WTC11 (cell line): Measurements from ENCODE around the gene ATP11A. TPM values are rescaled to one million over a fixed set of nuclear protein-coding genes. Genes with fewer than 3 reads are reported as not detected.

Experiments used
- ATAC-seq: fragments of 200-7000 bp; cut with Tn5 transposase; 2 replicates; pipeline ENCODE4 v1.10.0; 2021; ENCODE audit warnings: mild to moderate bottlenecking, moderate library complexity
- CTCF ChIA-PET: fragments of 300-600 bp; sonication (Branson Sonifier 250); formaldehyde crosslinking; loops from one replicate; lab custom pipeline; 2021; ENCODE audit warnings: antibody characterized with exemption; lab: Charles Lee
- POLR2A ChIA-PET: fragments of 350-600 bp; sonication (Branson Sonifier 250); formaldehyde crosslinking; loops from one replicate; lab custom pipeline; 2021; ENCODE audit warnings: antibody characterized with exemption; lab: Charles Lee
- DNase-seq: peaks from one replicate; pipeline ENCODE4 v3.0.0; 2021; ENCODE audit warnings: low spot score
- H3K27ac Mint-ChIP-seq: 2 replicates; pipeline ENCODE4 v1.8.0; 2021; ENCODE audit warnings: mixed read lengths
- H3K27me3 Mint-ChIP-seq: 2 replicates; pipeline ENCODE4 v1.8.0; 2021; ENCODE audit warnings: low read depth, mild to moderate bottlenecking, moderate library complexity, mixed read lengths
- H3K36me3 Mint-ChIP-seq: 2 replicates; pipeline ENCODE4 v1.8.0; 2021; ENCODE audit warnings: mixed read lengths
- H3K4me1 Mint-ChIP-seq: 2 replicates; pipeline ENCODE4 v1.8.0; 2022; ENCODE audit warnings: mixed read lengths
- H3K4me3 Mint-ChIP-seq: 2 replicates; pipeline ENCODE4 v1.8.0; 2021; ENCODE audit warnings: mild to moderate bottlenecking, moderate library complexity, mixed read lengths
- H3K9me3 Mint-ChIP-seq: 2 replicates; pipeline ENCODE4 v1.8.0; 2021; ENCODE audit warnings: mixed read lengths
- ARID4B ChIP-seq: sonication (generic); formaldehyde crosslinking; IDR thresholded peaks from 2 replicates; pipeline ENCODE4 v1.8.0; 2023; ENCODE audit warnings: missing genetic modification reagents, mild to moderate bottlenecking, borderline replicate concordance
- ATF1 ChIP-seq: sonication (generic); formaldehyde crosslinking; IDR thresholded peaks from 2 replicates; pipeline ENCODE4 v1.8.1; 2023; ENCODE audit warnings: mild to moderate bottlenecking, moderate library complexity, missing genetic modification reagents
- ATF6 ChIP-seq: sonication (generic); formaldehyde crosslinking; IDR thresholded peaks from 2 replicates; pipeline ENCODE4 v1.8.1; 2023; ENCODE audit warnings: mild to moderate bottlenecking, missing genetic modification reagents
- CTCF ChIP-seq: fragments of 200-600 bp; IDR thresholded peaks from 2 replicates; pipeline ENCODE4 v1.8.0; 2022; ENCODE audit warnings: antibody characterized with exemption
- E2F5 ChIP-seq: sonication (generic); formaldehyde crosslinking; IDR thresholded peaks from 2 replicates; pipeline ENCODE4 v1.8.1; 2022; ENCODE audit warnings: mild to moderate bottlenecking, moderate library complexity, missing genetic modification reagents
- EMX1 ChIP-seq: fragments of 250-450 bp; sonication (Bioruptor Pico); IDR thresholded peaks from 2 replicates; pipeline ENCODE4 v1.8.0; 2021; ENCODE audit warnings: mild to moderate bottlenecking
- GABPB1 ChIP-seq: sonication (generic); formaldehyde crosslinking; IDR thresholded peaks from 2 replicates; pipeline ENCODE4 v1.8.1; 2023; ENCODE audit warnings: mild to moderate bottlenecking, missing genetic modification reagents
- GRHL2 ChIP-seq: fragments of 250-450 bp; sonication (Bioruptor Pico); IDR thresholded peaks from 2 replicates; pipeline ENCODE4 v1.8.0; 2022; ENCODE audit warnings: mild to moderate bottlenecking, moderate library complexity; ENCODE audit not compliant: insufficient replicate concordance, severe bottlenecking
- MYBL2 ChIP-seq: sonication (generic); formaldehyde crosslinking; IDR thresholded peaks from 2 replicates; pipeline ENCODE4 v1.8.1; 2023; ENCODE audit warnings: mild to moderate bottlenecking, moderate library complexity, missing genetic modification reagents
- NFYB ChIP-seq: sonication (generic); formaldehyde crosslinking; conservative IDR thresholded peaks from 2 replicates; pipeline ENCODE4 v1.8.0; 2022; ENCODE audit warnings: low read depth, missing genetic modification reagents
- SOX15 ChIP-seq: fragments of 250-450 bp; sonication (Bioruptor Pico); IDR thresholded peaks from 2 replicates; pipeline ENCODE4 v1.9.0; 2021; ENCODE audit warnings: mild to moderate bottlenecking
- STAT6 ChIP-seq: sonication (generic); formaldehyde crosslinking; conservative IDR thresholded peaks from 2 replicates; pipeline ENCODE4 v1.8.1; 2023; ENCODE audit warnings: mild to moderate bottlenecking, low read depth, missing genetic modification reagents, moderate library complexity
- TCF7 ChIP-seq: sonication (generic); formaldehyde crosslinking; IDR thresholded peaks from 2 replicates; pipeline ENCODE4 v1.8.0; 2022; ENCODE audit warnings: mild to moderate bottlenecking, low read depth, missing genetic modification reagents, moderate library complexity
- ZMAT4 ChIP-seq: fragments of 250-450 bp; sonication (Bioruptor Pico); IDR thresholded peaks from 2 replicates; pipeline ENCODE4 v1.9.0; 2021; ENCODE audit warnings: mild to moderate bottlenecking
- ZNF425 ChIP-seq: fragments of 250-450 bp; sonication (Bioruptor Pico); conservative IDR thresholded peaks from 2 replicates; pipeline ENCODE4 v1.9.0; 2021; ENCODE audit warnings: mild to moderate bottlenecking
- total RNA-seq: library from RNA; stranded (reverse); gene quantifications from 3 replicates; pipeline ENCODE4 v1.2.3, GENCODE V29; 2021

ATP11A gene
- total RNA-seq, 1 experiment from 2014 or later, result 100 TPM

GRCh38 chr13:112838842-112839117, 148.9 kb downstream of the ATP11A start:
- Mint-ChIP-seq H3K4me3 (no peak overlapping the region), H3K4me1 (peaks cover 2% of the 10 kb centered on the region; the same call in 1 of the 2 replicates), H3K27me3 (no peaks in the 10 kb centered on the region), H3K9me3 (no peaks in the 10 kb centered on the region)
- DNase-seq, result no peak
- POLR2A ChIA-PET, result no interaction called here
- TF ChIP-seq CTCF, result no peak
- TF ChIP-seq ATF6, result no peak
- no peak for TF ChIP-seq GABPB1 (CRISPR knock-in tag)
- TF ChIP-seq MYBL2 (CRISPR knock-in tag), result no peak
- no peak for TF ChIP-seq ARID4B (CRISPR knock-in tag)
- TF ChIP-seq GRHL2 (CRISPR knock-in tag), result no peak
- TF ChIP-seq SOX15 (CRISPR knock-in tag), result no peak
- no peak for TF ChIP-seq EMX1 (CRISPR knock-in tag)
- TF ChIP-seq STAT6 (CRISPR knock-in tag), result no peak
- no peak for TF ChIP-seq ZMAT4 (CRISPR knock-in tag)
- no peak for TF ChIP-seq E2F5 (CRISPR knock-in tag)
- no peak for TF ChIP-seq ATF1 (CRISPR knock-in tag)
- TF ChIP-seq TCF7, result no peak
- no peak for TF ChIP-seq NFYB (CRISPR knock-in tag)
- no peak for TF ChIP-seq ZNF425 (CRISPR knock-in tag)
- TF ChIP-seq, all 79 proteins: peak for 0
- H3K27ac Mint-ChIP-seq, result no peak overlapping the region
- CTCF ChIA-PET, result interaction anchor here (1.6 kb wide), 1 partner anchor 198 kb away, joined by 6 read pairs; no protein-coding TSS in a partner anchor
- H3K36me3 Mint-ChIP-seq, result peaks cover 58% of the 10 kb centered on the region
- ATAC-seq, result no peak
